ENCODE data around the gene SH2D7.

SH2D7 gene

GRCh38 chr15:78108300-78109084 is 16.1 kb downstream of the SH2D7 start:
- no peaks in the 10 kb centered on the region for H4K20me1 ChIP-seq (ENCODE audit: insufficient read depth, low read length, poor library complexity, severe bottlenecking)
- H3K4me1 ChIP-seq (ENCODE audit: insufficient read depth, low read length, poor library complexity, severe bottlenecking), result peaks cover 28% of the 10 kb centered on the region
- H3K4me2 ChIP-seq (ENCODE audit: low read depth, low read length, poor library complexity, severe bottlenecking), result no peak overlapping the region
- no peaks in the 10 kb centered on the region for H3F3A ChIP-seq (ENCODE audit: low read depth)
- H3K4me3 ChIP-seq (ENCODE audit: low read length, poor library complexity, severe bottlenecking), result no peak overlapping the region
- H2AFZ ChIP-seq (ENCODE audit: low read length), result no peak overlapping the region
- H3K27me3 ChIP-seq (ENCODE audit: insufficient read depth, low read length, poor library complexity, severe bottlenecking), result no peaks in the 10 kb centered on the region
- H3K9ac ChIP-seq (ENCODE audit: low read depth, low read length, poor library complexity, severe bottlenecking), result no peak overlapping the region
- no peaks in the 10 kb centered on the region for H3K36me3 ChIP-seq (ENCODE audit: insufficient read depth, low read length)
- no peaks in the 10 kb centered on the region for H3K9me3 ChIP-seq (ENCODE audit: insufficient read depth, low read depth, low read length)
- no peak for TF ChIP-seq EZH2phosphoT487 (IDR thresholded peaks at IDR 0.05; ENCODE audit: borderline replicate concordance)
- peak; percentile 97 for TF ChIP-seq CTCF (conservative IDR thresholded peaks at IDR 0.05; ENCODE audit: low read length)
- H3K9me2 ChIP-seq (replicated peaks; ENCODE audit: low read depth, low read length), result no peaks in the 10 kb centered on the region
- H3K79me2 ChIP-seq (ENCODE audit: insufficient read depth, low read length), result no peaks in the 10 kb centered on the region

GRCh38 chr15:78109156-78109555 is 16.8 kb downstream of the SH2D7 start:
- no peak for TF ChIP-seq CTCF (conservative IDR thresholded peaks at IDR 0.05; ENCODE audit: low read length)
- no peak for TF ChIP-seq EZH2phosphoT487 (IDR thresholded peaks at IDR 0.05; ENCODE audit: borderline replicate concordance)
- H3K9me3 ChIP-seq (ENCODE audit: insufficient read depth, low read depth, low read length), result no peaks in the 10 kb centered on the region
- no peak overlapping the region for H3K9ac ChIP-seq (ENCODE audit: low read depth, low read length, poor library complexity, severe bottlenecking)
- H3K4me3 ChIP-seq (ENCODE audit: low read length, poor library complexity, severe bottlenecking), result no peak overlapping the region
- no peak overlapping the region for H3K4me2 ChIP-seq (ENCODE audit: low read depth, low read length, poor library complexity, severe bottlenecking)
- H3K36me3 ChIP-seq (ENCODE audit: insufficient read depth, low read length), result no peaks in the 10 kb centered on the region
- no peaks in the 10 kb centered on the region for H4K20me1 ChIP-seq (ENCODE audit: insufficient read depth, low read length, poor library complexity, severe bottlenecking)
- H3F3A ChIP-seq (ENCODE audit: low read depth), result no peaks in the 10 kb centered on the region
- H3K27me3 ChIP-seq (ENCODE audit: insufficient read depth, low read length, poor library complexity, severe bottlenecking), result no peaks in the 10 kb centered on the region
- no peak overlapping the region for H2AFZ ChIP-seq (ENCODE audit: low read length)
- no peaks in the 10 kb centered on the region for H3K9me2 ChIP-seq (replicated peaks; ENCODE audit: low read depth, low read length)
- no peaks in the 10 kb centered on the region for H3K79me2 ChIP-seq (ENCODE audit: insufficient read depth, low read length)
- peaks cover 22% of the 10 kb centered on the region for H3K4me1 ChIP-seq (ENCODE audit: insufficient read depth, low read length, poor library complexity, severe bottlenecking)

GRCh38 chr15:78110096-78110495 is 17.7 kb downstream of the SH2D7 start:
- Histone ChIP-seq H3K27me3 (ENCODE audit: insufficient read depth, low read length, poor library complexity, severe bottlenecking) (no peaks in the 10 kb centered on the region), H3K79me2 (ENCODE audit: insufficient read depth, low read length) (no peaks in the 10 kb centered on the region)

More at GRCh38 chr15:78110096-78110495, 17.7 kb downstream of the SH2D7 start:
- no peak overlapping the region for H2AFZ ChIP-seq (ENCODE audit: low read length)
- no peak overlapping the region for H3K4me3 ChIP-seq (ENCODE audit: low read length, poor library complexity, severe bottlenecking)
- peaks cover 12% of the 10 kb centered on the region for H3K4me1 ChIP-seq (ENCODE audit: insufficient read depth, low read length, poor library complexity, severe bottlenecking)
- no peak overlapping the region for H3K9ac ChIP-seq (ENCODE audit: low read depth, low read length, poor library complexity, severe bottlenecking)
- TF ChIP-seq CTCF (conservative IDR thresholded peaks at IDR 0.05; ENCODE audit: low read length) (no peak), EZH2phosphoT487 (IDR thresholded peaks at IDR 0.05; ENCODE audit: borderline replicate concordance) (no peak)
- no peaks in the 10 kb centered on the region for H3F3A ChIP-seq (ENCODE audit: low read depth)
- no peaks in the 10 kb centered on the region for H3K9me2 ChIP-seq (replicated peaks; ENCODE audit: low read depth, low read length)
- H3K4me2 ChIP-seq (ENCODE audit: low read depth, low read length, poor library complexity, severe bottlenecking), result no peak overlapping the region
- no peaks in the 10 kb centered on the region for H4K20me1 ChIP-seq (ENCODE audit: insufficient read depth, low read length, poor library complexity, severe bottlenecking)
- no peaks in the 10 kb centered on the region for H3K9me3 ChIP-seq (ENCODE audit: insufficient read depth, low read depth, low read length)
- H3K36me3 ChIP-seq (ENCODE audit: insufficient read depth, low read length), result no peaks in the 10 kb centered on the region
